NT2/D1 (cell line): ENCODE measurements around the gene APOE.

Source experiments
- DNase-seq: peaks from one replicate; pipeline ENCODE4 v3.0.0-alpha.2; 2011; ENCODE audit warnings: low read depth, low spot score
- H3K27me3 ChIP-seq: 2 replicates; pipeline ENCODE4 v1.6.0; 2011; ENCODE audit warnings: mild to moderate bottlenecking; ENCODE audit not compliant: insufficient read length, insufficient read depth
- H3K36me3 ChIP-seq: 2 replicates; pipeline ENCODE4 v1.6.1; 2011; ENCODE audit warnings: mild to moderate bottlenecking, low read length, mixed read lengths; ENCODE audit not compliant: insufficient read depth, insufficient read length
- H3K4me1 ChIP-seq: 2 replicates; pipeline ENCODE4 v1.5.1; 2011; ENCODE audit not compliant: insufficient read depth, insufficient read length
- H3K4me3 ChIP-seq: 2 replicates; pipeline ENCODE4 v1.5.1; 2011; ENCODE audit warnings: low read depth; ENCODE audit not compliant: insufficient read length
- H3K9ac ChIP-seq: 2 replicates; pipeline ENCODE4 v1.6.0; 2011; ENCODE audit warnings: low read depth; ENCODE audit not compliant: insufficient read length
- H3K9me3 ChIP-seq: 2 replicates; pipeline ENCODE4 v1.5.1; 2011; ENCODE audit warnings: mild to moderate bottlenecking, low read length; ENCODE audit not compliant: insufficient read depth
- SUZ12 ChIP-seq: IDR thresholded peaks from 2 replicates; pipeline ENCODE4 v1.6.1; 2011; ENCODE audit not compliant: insufficient read length, insufficient read depth; ENCODE audit errors: extremely low read depth
- YY1 ChIP-seq: IDR thresholded peaks from 2 replicates; pipeline ENCODE4 v1.6.1; 2011; ENCODE audit not compliant: insufficient read length, insufficient read depth
- ZNF274 ChIP-seq: IDR thresholded peaks from 2 replicates; pipeline ENCODE4 v1.6.1; 2011; ENCODE audit warnings: mild to moderate bottlenecking, low read depth, low read length

Gene APOE

GRCh38 chr19:44894052-44894400, 11.6 kb upstream of the APOE start:
- no peak overlapping the region for H3K4me3 ChIP-seq
- peaks cover 66% of the 10 kb centered on the region for H3K36me3 ChIP-seq
- H3K9ac ChIP-seq: no peak overlapping the region
- no peak for DNase-seq
- no peaks in the 10 kb centered on the region for H3K9me3 ChIP-seq
- H3K4me1 ChIP-seq: peaks cover 4% of the 10 kb centered on the region
- H3K27me3 ChIP-seq: no peaks in the 10 kb centered on the region
- TF ChIP-seq ZNF274 (no peak), YY1 (no peak), SUZ12 (no peak)

GRCh38 chr19:44894946-44895345, 10.7 kb upstream of the APOE start:
- Histone ChIP-seq H3K9me3 (no peaks in the 10 kb centered on the region), H3K4me3 (no peak overlapping the region), H3K4me1 (peaks cover 4% of the 10 kb centered on the region), H3K27me3 (no peaks in the 10 kb centered on the region), H3K9ac (no peak overlapping the region), H3K36me3 (peaks cover 72% of the 10 kb centered on the region)
- TF ChIP-seq SUZ12 (no peak), YY1 (no peak), ZNF274 (no peak)
- DNase-seq: no peak

GRCh38 chr19:44897835-44898234, 7.8 kb upstream of the APOE start:
- H3K4me3 ChIP-seq: no peak overlapping the region
- H3K9me3 ChIP-seq: no peaks in the 10 kb centered on the region
- no peaks in the 10 kb centered on the region for H3K27me3 ChIP-seq
- H3K9ac ChIP-seq: no peak overlapping the region
- H3K36me3 ChIP-seq: peaks cover 89% of the 10 kb centered on the region
- TF ChIP-seq YY1 (no peak), ZNF274 (no peak), SUZ12 (no peak)
- no peak for DNase-seq
- no peaks in the 10 kb centered on the region for H3K4me1 ChIP-seq

- no peak for TF ChIP-seq ZNF274
- peaks cover 9% of the 10 kb centered on the region for H3K4me1 ChIP-seq
- no peak for DNase-seq
- H3K9me3 ChIP-seq: no peaks in the 10 kb centered on the region
- no peak overlapping the region for H3K9ac ChIP-seq
- no peak overlapping the region for H3K4me3 ChIP-seq
- peaks cover 74% of the 10 kb centered on the region for H3K36me3 ChIP-seq
- no peaks in the 10 kb centered on the region for H3K27me3 ChIP-seq
These were observed 5.0 kb upstream of the APOE start for GRCh38 chr19:44900328-44901244.

- H3K4me3 ChIP-seq: no peak overlapping the region
- no peaks in the 10 kb centered on the region for H3K27me3 ChIP-seq
- H3K9ac ChIP-seq: no peak overlapping the region
- H3K36me3 ChIP-seq: peaks cover 62% of the 10 kb centered on the region
- peaks cover 13% of the 10 kb centered on the region for H3K4me1 ChIP-seq
- TF ChIP-seq SUZ12 (no peak), YY1 (no peak), ZNF274 (no peak)
- DNase-seq: no peak
- H3K9me3 ChIP-seq: no peaks in the 10 kb centered on the region
These were observed 2.4 kb upstream of the APOE start for GRCh38 chr19:44903216-44903601.

GRCh38 chr19:44903602-44904425, 1.8 kb upstream of the APOE start:
- Histone ChIP-seq H3K36me3 (peaks cover 66% of the 10 kb centered on the region), H3K9ac (peak overlapping the region; percentile 76), H3K4me3 (no peak overlapping the region), H3K4me1 (peaks cover 13% of the 10 kb centered on the region), H3K9me3 (no peaks in the 10 kb centered on the region), H3K27me3 (no peaks in the 10 kb centered on the region)
- DNase-seq: peak; percentile 56
- TF ChIP-seq ZNF274 (no peak), YY1 (no peak)

GRCh38 chr19:44904426-44904994, 1.1 kb upstream of the APOE start:
- Histone ChIP-seq H3K9ac (peak overlapping the region; percentile 76), H3K27me3 (no peaks in the 10 kb centered on the region), H3K36me3 (peaks cover 67% of the 10 kb centered on the region), H3K4me1 (peaks cover 16% of the 10 kb centered on the region), H3K9me3 (no peaks in the 10 kb centered on the region), H3K4me3 (no peak overlapping the region)
- TF ChIP-seq SUZ12: no peak
- no peak for TF ChIP-seq ZNF274
- TF ChIP-seq YY1: no peak
- DNase-seq: no peak
